Measurements from ENCODE around the gene KCNN3.

Gene KCNN3

GRCh38 chr1:154748405-154748775 lies 121.7 kb downstream of the KCNN3 start:
- no peak for DNase-seq (ENCODE audit: low spot score)

- no peak for DNase-seq (ENCODE audit: low spot score)
These were observed 122.2 kb downstream of the KCNN3 start for GRCh38 chr1:154747740-154748404.

GRCh38 chr1:154747380-154747739 lies 122.7 kb downstream of the KCNN3 start:
- DNase-seq (ENCODE audit: low spot score), result no peak

- DNase-seq (ENCODE audit: low spot score), result no peak
These were observed 123.3 kb downstream of the KCNN3 start for GRCh38 chr1:154746622-154747299.

GRCh38 chr1:154745750-154746425 lies 124.2 kb downstream of the KCNN3 start:
- no peak for DNase-seq (ENCODE audit: low spot score)

- DNase-seq (ENCODE audit: low spot score), result no peak
These were observed 124.8 kb downstream of the KCNN3 start for GRCh38 chr1:154745286-154745731.

- no peak for DNase-seq (ENCODE audit: low spot score)
These were observed 125.6 kb downstream of the KCNN3 start for GRCh38 chr1:154744352-154745035.

- no peak for DNase-seq (ENCODE audit: low spot score)
These were observed 126.5 kb downstream of the KCNN3 start for GRCh38 chr1:154743526-154744036.

GRCh38 chr1:154742606-154743005 lies 127.5 kb downstream of the KCNN3 start:
- DNase-seq (ENCODE audit: low spot score), result no peak

GRCh38 chr1:154741741-154742495 lies 128.2 kb downstream of the KCNN3 start:
- no peak for DNase-seq (ENCODE audit: low spot score)

- DNase-seq (ENCODE audit: low spot score), result no peak
These were observed 128.8 kb downstream of the KCNN3 start for GRCh38 chr1:154741327-154741726.

GRCh38 chr1:154739654-154740053 lies 130.4 kb downstream of the KCNN3 start:
- no peak for DNase-seq (ENCODE audit: low spot score)

GRCh38 chr1:154736841-154737240 lies 133.2 kb downstream of the KCNN3 start:
- DNase-seq (ENCODE audit: low spot score), result no peak

GRCh38 chr1:154735804-154736168 lies 134.3 kb downstream of the KCNN3 start:
- DNase-seq (ENCODE audit: low spot score), result no peak

GRCh38 chr1:154735061-154735803 lies 134.8 kb downstream of the KCNN3 start:
- DNase-seq (ENCODE audit: low spot score), result no peak

GRCh38 chr1:154733621-154734020 lies 136.5 kb downstream of the KCNN3 start:
- DNase-seq (ENCODE audit: low spot score), result no peak

- no peak for DNase-seq (ENCODE audit: low spot score)
These were observed 139.0 kb downstream of the KCNN3 start for GRCh38 chr1:154730986-154731489.

- DNase-seq (ENCODE audit: low spot score), result no peak
These were observed 139.8 kb downstream of the KCNN3 start for GRCh38 chr1:154730259-154730658.

- DNase-seq (ENCODE audit: low spot score), result no peak
These were observed 140.5 kb downstream of the KCNN3 start for GRCh38 chr1:154729577-154729976.

GRCh38 chr1:154729031-154729442 lies 141.0 kb downstream of the KCNN3 start:
- no peak for DNase-seq (ENCODE audit: low spot score)
